Prostate gland (tissue), 2 donors: Measurements from ENCODE around the gene PCDHGB3. TPM values are rescaled to one million over a fixed set of nuclear protein-coding genes. Genes with fewer than 3 reads are reported as not detected.
"Not testable (repeated sequence)": the region's sequence is repeated elsewhere in the genome, so short reads cannot be mapped to it uniquely, and the experiment has no call there.

Source experiments
- DNase-seq: peaks from one replicate; pipeline ENCODE4 v3.0.0-alpha.2; 2019; ENCODE audit warnings: low spot score
- H3K27ac ChIP-seq, 2 donors: fragments of 200-600 bp; sonication (generic); 2 replicates each; pipeline ENCODE4 v1.5.1; 2017 to 2019
- H3K27me3 ChIP-seq: fragments of 200-600 bp; sonication (generic); replicated peaks from 2 replicates; pipeline ENCODE4 v1.5.1; 2019; ENCODE audit not compliant: insufficient read depth
- H3K36me3 ChIP-seq, 2 donors: fragments of 200-600 bp; sonication (generic); 1 replicate in 1 of 2; 2 replicates in 1 of 2; pipeline versions ENCODE4 v1.5.1 to v1.8.1; 2017 to 2019
- H3K4me1 ChIP-seq: fragments of 200-600 bp; sonication (generic); replicated peaks from 2 replicates; pipeline ENCODE4 v1.5.1; 2019
- H3K4me3 ChIP-seq, 2 donors: fragments of 200-600 bp; sonication (generic); 2 replicates each; pipeline ENCODE4 v1.5.1; 2017 to 2019
- H3K9me3 ChIP-seq: fragments of 200-600 bp; sonication (generic); 2 replicates; pipeline ENCODE4 v1.5.1; 2017
- CTCF ChIP-seq, 4 experiments: fragments of 200-600 bp in 2 of 4; fragments of 450-650 bp in 2 of 4; sonication (generic) in 2 of 4; IDR thresholded peaks; 1 replicate in 3 of 4; 2 replicates in 1 of 4; pipeline ENCODE4 v1.5.1; 2016 to 2019; ENCODE audit warnings: antibody characterized with exemption in 4 of 4, mild to moderate bottlenecking in 2 of 4, moderate library complexity in 2 of 4
- POLR2A ChIP-seq: fragments of 450-650 bp; IDR thresholded peaks from one replicate; pipeline ENCODE4 v1.6.1; 2016; ENCODE audit warnings: antibody characterized with exemption, mild to moderate bottlenecking
- POLR2AphosphoS5 ChIP-seq: sonication (generic); formaldehyde crosslinking; IDR thresholded peaks from one replicate; pipeline ENCODE4 v1.6.1; 2017; ENCODE audit warnings: antibody characterized with exemption
- WGBS: methylation state at CpG from one replicate; pipeline ENCODE4 v1.1.5; 2018; 5-methylcytosine and 5-hydroxymethylcytosine counted together
- intact Hi-C: fragments of 100-400 bp; cut with DNase I; formaldehyde crosslinking; loops from one replicate; pipeline ENCODE4 v1.14.2; 2022
- total RNA-seq, 2 donors: library from RNA; depleted of rRNA; stranded (reverse); fragments of >200 nt; gene quantifications; one replicate each; pipeline ENCODE4 v1.1.0, GENCODE V29; 2016

The PCDHGB3 gene
- total RNA-seq, 2 donors from 2014 or later, result 3.1 to 7.7 TPM

- TF ChIP-seq CTCF (IDR thresholded peaks at IDR 0.05), result peak in 3 of 4 experiments; percentile 24 to 46 (median 38)
- peak; percentile 5 for TF ChIP-seq POLR2AphosphoS5
- no peak for TF ChIP-seq POLR2A
- H3K27me3 ChIP-seq, result peaks cover 2% of the 10 kb centered on the region
- no peaks in the 10 kb centered on the region for H3K4me1 ChIP-seq
- no peaks in the 10 kb centered on the region for H3K36me3 ChIP-seq
- DNase-seq, result peak; percentile 55
- H3K4me3 ChIP-seq, result peak within 1 kb of the TSS; percentile 5 to 27
- no peaks in the 10 kb centered on the region for H3K9me3 ChIP-seq
- WGBS, result 16% methylated on average over 31 of the region's 31 CpGs
- intact Hi-C loops, result loop anchor here (10.0 kb wide), 1 partner anchor 112 kb away; no protein-coding TSS in a partner anchor
- peak within 1 kb of the TSS in 1 of 2 donors; percentile 39 for H3K27ac ChIP-seq
These were observed 43.0 kb downstream of the PCDHGB3 start, which contains the start of gene PCDHGA10 for GRCh38 chr5:141412854-141413539. PCDHGA10 (plus strand) TSS chr5:141412987; CDS start chr5:141413176, 189 bp downstream.

DNA sequence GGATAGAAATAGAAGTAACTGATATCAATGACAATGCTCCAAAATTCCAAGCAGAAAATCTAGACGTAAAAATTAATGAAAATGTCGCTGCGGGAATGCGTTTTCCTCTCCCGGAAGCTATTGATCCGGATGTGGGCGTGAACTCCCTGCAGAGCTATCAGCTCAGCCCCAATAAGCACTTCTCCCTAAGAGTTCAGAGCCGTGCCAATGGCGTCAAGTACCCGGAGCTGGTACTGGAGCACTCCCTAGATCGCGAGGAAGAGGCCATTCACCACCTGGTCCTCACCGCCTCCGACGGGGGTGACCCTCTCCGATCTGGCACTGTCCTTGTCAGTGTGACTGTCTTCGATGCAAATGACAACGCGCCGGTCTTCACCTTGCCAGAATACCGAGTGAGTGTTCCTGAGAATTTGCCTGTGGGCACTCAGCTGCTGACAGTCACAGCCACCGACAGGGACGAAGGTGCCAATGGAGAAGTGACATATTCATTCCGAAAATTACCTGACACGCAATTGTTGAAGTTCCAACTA is 43.6 kb downstream of the PCDHGB3 start:
- H3K27ac ChIP-seq, result no peak overlapping the region
- no peaks in the 10 kb centered on the region for H3K36me3 ChIP-seq
- no peak for DNase-seq
- intact Hi-C loops, result loop anchor here (10.0 kb wide), 1 partner anchor 111 kb away; no protein-coding TSS in a partner anchor
- H3K4me1 ChIP-seq, result no peaks in the 10 kb centered on the region
- H3K9me3 ChIP-seq, result no peaks in the 10 kb centered on the region
- peaks cover 2% of the 10 kb centered on the region for H3K27me3 ChIP-seq
- TF ChIP-seq CTCF (IDR thresholded peaks at IDR 0.05) (no peak), POLR2AphosphoS5 (no peak), POLR2A (no peak)
- H3K4me3 ChIP-seq, result peak overlapping the region; percentile 5 to 27
- WGBS, result 16% methylated on average over 25 of the region's 25 CpGs

DNA sequence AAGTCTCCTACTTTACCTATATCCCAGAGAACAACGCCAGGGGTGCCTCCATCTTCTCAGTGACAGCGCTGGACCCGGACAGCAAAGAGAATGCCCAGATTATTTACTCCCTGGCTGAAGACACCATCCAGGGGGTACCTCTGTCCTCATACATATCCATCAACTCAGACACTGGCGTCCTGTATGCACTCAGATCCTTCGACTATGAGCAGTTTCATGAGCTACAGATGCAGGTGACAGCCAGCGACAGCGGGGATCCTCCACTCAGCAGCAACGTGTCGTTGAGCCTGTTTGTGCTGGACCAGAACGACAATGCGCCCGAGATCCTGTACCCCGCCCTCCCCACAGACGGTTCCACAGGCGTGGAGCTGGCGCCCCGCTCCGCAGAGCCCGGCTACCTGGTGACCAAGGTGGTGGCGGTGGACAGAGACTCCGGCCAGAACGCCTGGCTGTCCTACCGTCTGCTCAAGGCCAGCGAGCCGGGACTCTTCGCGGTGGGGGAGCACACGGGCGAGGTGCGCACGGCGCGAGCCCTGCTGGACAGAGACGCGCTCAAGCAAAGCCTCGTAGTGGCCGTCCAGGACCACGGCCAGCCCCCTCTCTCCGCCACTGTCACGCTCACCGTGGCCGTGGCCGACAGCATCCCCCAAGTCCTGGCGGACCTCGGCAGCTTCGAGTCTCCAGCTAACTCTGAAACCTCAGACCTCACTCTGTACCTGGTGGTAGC is 44.7 kb downstream of the PCDHGB3 start:
- WGBS, result 25% methylated on average over 37 of the region's 46 CpGs
- H3K4me3 ChIP-seq, H3K9me3 ChIP-seq, H3K27me3 ChIP-seq, H3K27ac ChIP-seq, H3K4me1 ChIP-seq, DNase-seq, H3K36me3 ChIP-seq: not testable (repeated sequence)
- intact Hi-C loops, result loop anchor here (10.0 kb wide), 1 partner anchor 110 kb away; no protein-coding TSS in a partner anchor

- DNase-seq, H3K4me3 ChIP-seq, H3K9me3 ChIP-seq, H3K4me1 ChIP-seq, H3K27ac ChIP-seq, H3K36me3 ChIP-seq, H3K27me3 ChIP-seq: not testable (repeated sequence)
- intact Hi-C loops, result loop anchor here (10.0 kb wide), 1 partner anchor 110 kb away; no protein-coding TSS in a partner anchor
- 26% methylated on average over 18 of the region's 24 CpGs for WGBS
These were observed 45.2 kb downstream of the PCDHGB3 start for GRCh38 chr5:141415275-141415618.

DNA sequence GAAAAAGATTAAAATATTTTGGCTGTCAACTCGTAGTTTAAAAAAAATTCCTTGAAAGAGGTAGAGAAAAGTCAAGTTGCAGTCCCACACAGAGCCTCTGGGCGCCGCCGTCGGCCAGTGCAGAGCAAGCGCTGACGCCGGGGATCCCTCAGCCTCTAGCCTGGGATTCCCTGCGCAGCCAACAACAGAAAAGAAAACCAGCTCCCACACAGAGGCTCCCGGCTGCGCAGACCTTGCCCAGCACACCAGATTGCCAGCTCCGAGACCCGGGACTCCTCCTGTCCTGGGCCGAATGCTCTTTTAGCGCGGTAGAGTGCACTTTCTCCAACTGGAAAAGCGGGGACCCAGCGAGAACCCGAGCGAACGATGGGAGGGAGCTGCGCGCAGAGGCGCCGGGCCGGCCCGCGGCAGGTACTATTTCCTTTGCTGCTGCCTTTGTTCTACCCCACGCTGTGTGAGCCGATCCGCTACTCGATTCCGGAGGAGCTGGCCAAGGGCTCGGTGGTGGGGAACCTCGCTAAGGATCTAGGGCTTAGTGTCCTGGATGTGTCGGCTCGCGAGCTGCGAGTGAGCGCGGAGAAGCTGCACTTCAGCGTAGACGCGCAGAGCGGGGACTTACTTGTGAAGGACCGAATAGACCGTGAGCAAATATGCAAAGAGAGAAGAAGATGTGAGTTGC is 47.6 kb downstream of the PCDHGB3 start, which contains the start of gene PCDHGB7:
Gene PCDHGB7, plus strand, starts transcription at position 184 of the 679 bp plus-strand sequence. Its CDS starts 183 bp downstream, at position 367.
- peak within 1 kb of the TSS in 1 of 2 donors; percentile 36 for H3K27ac ChIP-seq
- TF ChIP-seq CTCF (IDR thresholded peaks at IDR 0.05), result peak in 3 of 4 experiments; percentile 33 to 80 (median 67)
- intact Hi-C loops, result loop anchor here (10.0 kb wide), 1 partner anchor 107 kb away; no protein-coding TSS in a partner anchor
- peak; percentile 53 for DNase-seq
- not testable (repeated sequence) for H3K27me3 ChIP-seq, H3K4me1 ChIP-seq, H3K36me3 ChIP-seq, H3K9me3 ChIP-seq
- 9% methylated on average over 46 of the region's 47 CpGs for WGBS
- H3K4me3 ChIP-seq, result peak within 1 kb of the TSS; percentile 23 to 30
